Glutamatergic neuron (in vitro differentiated cells): ENCODE measurements around the gene MATCAP1. TPM values are rescaled to one million over a fixed set of nuclear protein-coding genes. Genes with fewer than 3 reads are reported as not detected.

Experiments
- DNase-seq: peaks from one replicate; pipeline ENCODE4 v3.0.0; 2022
- H3K27ac Mint-ChIP-seq: one replicate; pipeline ENCODE4 v1.8.0; 2020; ENCODE audit warnings: mild to moderate bottlenecking, mixed read lengths, inconsistent platforms; ENCODE audit not compliant: unreplicated experiment
- H3K27me3 Mint-ChIP-seq: one replicate; pipeline ENCODE4 v1.8.0; 2020; ENCODE audit warnings: mild to moderate bottlenecking, moderate library complexity, mixed read lengths, inconsistent platforms; ENCODE audit not compliant: unreplicated experiment
- H3K36me3 Mint-ChIP-seq: one replicate; pipeline ENCODE4 v1.8.0; 2020; ENCODE audit warnings: mild to moderate bottlenecking, mixed read lengths, inconsistent platforms; ENCODE audit not compliant: unreplicated experiment
- H3K4me1 Mint-ChIP-seq: one replicate; pipeline ENCODE4 v1.8.0; 2020; ENCODE audit warnings: mild to moderate bottlenecking, low read depth, mixed read lengths, inconsistent platforms; ENCODE audit not compliant: unreplicated experiment
- H3K4me3 Mint-ChIP-seq: one replicate; pipeline ENCODE4 v1.8.0; 2020; ENCODE audit warnings: mild to moderate bottlenecking, mixed read lengths, inconsistent platforms; ENCODE audit not compliant: unreplicated experiment
- H3K9me3 Mint-ChIP-seq: one replicate; pipeline ENCODE4 v1.8.0; 2020; ENCODE audit warnings: mild to moderate bottlenecking, moderate library complexity, mixed read lengths, inconsistent platforms; ENCODE audit not compliant: unreplicated experiment
- CTCF ChIP-seq: fragments of 200-600 bp; sonication (generic); IDR thresholded peaks from one replicate; pipeline ENCODE4 v1.5.0; 2021; ENCODE audit not compliant: partially characterized antibody, unreplicated experiment
- total RNA-seq: library from RNA; stranded (reverse); fragmentation: NEBNext Ultra II Directional; extraction: Animal tissue kit (Norgen Biotek cat#: 25700); gene quantifications from one replicate; pipeline ENCODE4 v1.2.1, GENCODE V29; 2021; ENCODE audit not compliant: unreplicated experiment

Gene MATCAP1
- total RNA-seq, 1 donor from 2014 or later: 197 TPM

GRCh38 chr16:67204076-67204475, 20.3 kb upstream of the MATCAP1 start:
- TF ChIP-seq CTCF: no peak
- no peaks in the 10 kb centered on the region for H3K36me3 Mint-ChIP-seq
- H3K27ac Mint-ChIP-seq: no peak overlapping the region
- DNase-seq: no peak
- H3K4me3 Mint-ChIP-seq: no peak overlapping the region
- H3K4me1 Mint-ChIP-seq: peaks cover 2% of the 10 kb centered on the region
- H3K9me3 Mint-ChIP-seq: peaks cover 4% of the 10 kb centered on the region
- H3K27me3 Mint-ChIP-seq: peaks cover 6% of the 10 kb centered on the region

- no peak for TF ChIP-seq CTCF
- no peak for DNase-seq
- no peak overlapping the region for H3K4me3 Mint-ChIP-seq
- no peak overlapping the region for H3K27ac Mint-ChIP-seq
- peaks cover 2% of the 10 kb centered on the region for H3K4me1 Mint-ChIP-seq
- H3K36me3 Mint-ChIP-seq: no peaks in the 10 kb centered on the region
- peaks cover 4% of the 10 kb centered on the region for H3K9me3 Mint-ChIP-seq
- peaks cover 6% of the 10 kb centered on the region for H3K27me3 Mint-ChIP-seq
These were observed 19.3 kb upstream of the MATCAP1 start for GRCh38 chr16:67202956-67203493.

- Mint-ChIP-seq H3K27ac (no peak overlapping the region), H3K27me3 (peaks cover 6% of the 10 kb centered on the region), H3K4me1 (peaks cover 2% of the 10 kb centered on the region), H3K4me3 (no peak overlapping the region), H3K9me3 (peaks cover 4% of the 10 kb centered on the region), H3K36me3 (no peaks in the 10 kb centered on the region)
- no peak for TF ChIP-seq CTCF
- no peak for DNase-seq
These were observed 18.7 kb upstream of the MATCAP1 start for GRCh38 chr16:67202426-67202825.

- DNase-seq: no peak
- Mint-ChIP-seq H3K4me3 (no peak overlapping the region), H3K4me1 (peaks cover 4% of the 10 kb centered on the region), H3K27me3 (peaks cover 6% of the 10 kb centered on the region), H3K9me3 (peaks cover 8% of the 10 kb centered on the region), H3K36me3 (no peaks in the 10 kb centered on the region), H3K27ac (no peak overlapping the region)
- no peak for TF ChIP-seq CTCF
These were observed 17.9 kb upstream of the MATCAP1 start for GRCh38 chr16:67201411-67202345.

- H3K4me3 Mint-ChIP-seq: no peak overlapping the region
- no peak overlapping the region for H3K27ac Mint-ChIP-seq
- H3K36me3 Mint-ChIP-seq: no peaks in the 10 kb centered on the region
- peaks cover 4% of the 10 kb centered on the region for H3K4me1 Mint-ChIP-seq
- DNase-seq: no peak
- no peak for TF ChIP-seq CTCF
- peaks cover 13% of the 10 kb centered on the region for H3K9me3 Mint-ChIP-seq
- peaks cover 1% of the 10 kb centered on the region for H3K27me3 Mint-ChIP-seq
These were observed 16.7 kb upstream of the MATCAP1 start for GRCh38 chr16:67200491-67200890.
